ENCODE measurements around the gene ANKS6. TPM values are rescaled to one million over a fixed set of nuclear protein-coding genes. Genes with fewer than 3 reads are reported as not detected.

Gene ANKS6
- total and polyA plus RNA-seq, 2 experiments from 2014 or later = 36.9 to 59.0 TPM

- no peak for ATAC-seq
- TF ChIP-seq CTCF (conservative IDR thresholded peaks at IDR 0.05; ENCODE audit: low read depth in 2 of 2) (no peak), EZH2 (IDR thresholded peaks at IDR 0.05; ENCODE audit: low read depth, unreplicated experiment) (no peak), ETS1 (IDR thresholded peaks at IDR 0.05) (no peak), ZNF462 (CRISPR knock-in tag; IDR thresholded peaks at IDR 0.05) (no peak), CREB1 (CRISPR knock-in tag; IDR thresholded peaks at IDR 0.05; ENCODE audit: low read depth) (no peak), EZH2phosphoT487 (IDR thresholded peaks at IDR 0.05; ENCODE audit: unreplicated experiment) (no peak), POLR2AphosphoS5 (IDR thresholded peaks at IDR 0.05; ENCODE audit: low read depth) (no peak), ZNF331 (CRISPR knock-in tag; IDR thresholded peaks at IDR 0.05; ENCODE audit: low read depth) (no peak), STAT1 (IDR thresholded peaks at IDR 0.05; ENCODE audit: unreplicated experiment) (no peak), JUNB (IDR thresholded peaks at IDR 0.05; ENCODE audit: unreplicated experiment) (no peak), NANOG (IDR thresholded peaks at IDR 0.05; ENCODE audit: borderline replicate concordance) (no peak), ZNF114 (CRISPR knock-in tag; IDR thresholded peaks at IDR 0.05) (no peak)
- TF ChIP-seq, protein P1, sequence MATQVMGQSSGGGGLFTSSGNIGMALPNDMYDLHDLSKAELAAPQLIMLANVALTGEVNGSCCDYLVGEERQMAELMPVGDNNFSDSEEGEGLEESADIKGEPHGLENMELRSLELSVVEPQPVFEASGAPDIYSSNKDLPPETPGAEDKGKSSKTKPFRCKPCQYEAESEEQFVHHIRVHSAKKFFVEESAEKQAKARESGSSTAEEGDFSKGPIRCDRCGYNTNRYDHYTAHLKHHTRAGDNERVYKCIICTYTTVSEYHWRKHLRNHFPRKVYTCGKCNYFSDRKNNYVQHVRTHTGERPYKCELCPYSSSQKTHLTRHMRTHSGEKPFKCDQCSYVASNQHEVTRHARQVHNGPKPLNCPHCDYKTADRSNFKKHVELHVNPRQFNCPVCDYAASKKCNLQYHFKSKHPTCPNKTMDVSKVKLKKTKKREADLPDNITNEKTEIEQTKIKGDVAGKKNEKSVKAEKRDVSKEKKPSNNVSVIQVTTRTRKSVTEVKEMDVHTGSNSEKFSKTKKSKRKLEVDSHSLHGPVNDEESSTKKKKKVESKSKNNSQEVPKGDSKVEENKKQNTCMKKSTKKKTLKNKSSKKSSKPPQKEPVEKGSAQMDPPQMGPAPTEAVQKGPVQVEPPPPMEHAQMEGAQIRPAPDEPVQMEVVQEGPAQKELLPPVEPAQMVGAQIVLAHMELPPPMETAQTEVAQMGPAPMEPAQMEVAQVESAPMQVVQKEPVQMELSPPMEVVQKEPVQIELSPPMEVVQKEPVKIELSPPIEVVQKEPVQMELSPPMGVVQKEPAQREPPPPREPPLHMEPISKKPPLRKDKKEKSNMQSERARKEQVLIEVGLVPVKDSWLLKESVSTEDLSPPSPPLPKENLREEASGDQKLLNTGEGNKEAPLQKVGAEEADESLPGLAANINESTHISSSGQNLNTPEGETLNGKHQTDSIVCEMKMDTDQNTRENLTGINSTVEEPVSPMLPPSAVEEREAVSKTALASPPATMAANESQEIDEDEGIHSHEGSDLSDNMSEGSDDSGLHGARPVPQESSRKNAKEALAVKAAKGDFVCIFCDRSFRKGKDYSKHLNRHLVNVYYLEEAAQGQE (IDR thresholded peaks at IDR 0.05; ENCODE audit: unreplicated experiment) = no peak
- Mint-ChIP-seq H3K27ac (no peak overlapping the region), H3K9me3 (no peaks in the 10 kb centered on the region), H3K4me1 (peaks cover 9% of the 10 kb centered on the region), H3K4me3 (no peak overlapping the region), H3K27me3 (ENCODE audit: insufficient read depth, low read depth, poor library complexity) (peaks cover 1% of the 10 kb centered on the region), H3K36me3 (ENCODE audit: low read depth) (peaks cover 5% of the 10 kb centered on the region; the same call in 2 of the 3 replicates)
- H3K4me2 ChIP-seq = no peak overlapping the region
- no peak overlapping the region for H3K27ac ChIP-seq (ENCODE audit: low read depth)
- no peaks in the 10 kb centered on the region for H3K9me2 ChIP-seq (ENCODE audit: insufficient read depth)
- H2AFZ ChIP-seq = no peak overlapping the region
- DNase-seq (ENCODE audit: low spot score) = no peak
- 0 out of 2 replicates have a peak, but pooled peaks cover 3% of the 10 kb centered on the region for H3K4me1 ChIP-seq (ENCODE audit: insufficient read depth)
- no peaks in the 10 kb centered on the region for H3K27me3 ChIP-seq (ENCODE audit: insufficient read depth)
- no peaks in the 10 kb centered on the region for H3K79me2 ChIP-seq (replicated peaks; ENCODE audit: insufficient read depth)
- H4K20me1 ChIP-seq (replicated peaks; ENCODE audit: insufficient read depth) = no peaks in the 10 kb centered on the region; the same call in 1 of the 2 replicates
- no peaks in the 10 kb centered on the region for H3F3A ChIP-seq (replicated peaks; ENCODE audit: low read depth)
- H3K36me3 ChIP-seq (ENCODE audit: insufficient read depth) = no peaks in the 10 kb centered on the region
- H3K4me3 ChIP-seq = no peak overlapping the region
Measured at GRCh38 chr9:98846081-98846480, 49.7 kb upstream of the ANKS6 start.
